ENCODE data around the gene NT5DC3. TPM values are rescaled to one million over a fixed set of nuclear protein-coding genes. Genes with fewer than 3 reads are reported as not detected.

The NT5DC3 gene
- total and polyA plus RNA-seq, 3 donors from 2014 or later, result 5.7 to 25.4 (median 16.1) TPM

DNA sequence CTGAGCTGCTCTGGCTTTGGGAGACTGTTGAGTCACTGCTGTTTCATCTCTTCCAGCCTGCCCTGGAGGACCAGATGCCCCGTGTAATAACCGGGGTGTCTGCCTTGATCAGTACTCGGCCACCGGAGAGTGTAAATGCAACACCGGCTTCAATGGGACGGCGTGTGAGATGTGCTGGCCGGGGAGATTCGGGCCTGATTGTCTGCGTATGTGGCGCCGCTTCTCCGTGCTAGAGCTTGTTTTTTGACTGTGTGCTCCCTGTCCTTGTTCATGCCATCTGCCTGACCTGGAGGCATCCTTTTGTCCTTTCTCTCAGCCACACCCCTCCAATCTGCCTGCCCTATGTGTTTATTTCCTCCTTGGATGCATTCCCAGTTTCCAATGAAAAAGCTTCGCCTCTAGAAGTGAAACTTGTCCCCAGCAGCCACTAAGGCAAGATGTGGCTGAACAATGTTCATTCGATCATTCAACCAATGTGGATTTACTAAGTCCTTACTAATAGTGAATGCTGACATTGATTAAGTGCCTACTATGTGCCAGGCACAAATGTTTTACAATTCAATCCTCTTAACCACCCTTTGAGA is 98.6 kb downstream of the NT5DC3 start:
- 70 to 74% methylated on average over 15 of the region's 15 CpGs for WGBS, 2 donors
- Histone ChIP-seq H3K4me3 (no peak overlapping the region), H3K27ac (no peak overlapping the region), H3K4me1 (no peaks in the 10 kb centered on the region), H3K9me3 (no peaks in the 10 kb centered on the region), H3K36me3 (ENCODE audit: low read depth, missing control alignments) (no peaks in the 10 kb centered on the region), H3K27me3 (no peaks in the 10 kb centered on the region)
- intact Hi-C loops (cut with DNase I; ENCODE audit: low total_unique reads), result no loop called here
- DNase-seq, result peak; percentile 16
- TF ChIP-seq POLR2A (IDR thresholded peaks at IDR 0.05) (no peak), CTCF (IDR thresholded peaks at IDR 0.05) (no peak)

- H3K36me3 ChIP-seq (ENCODE audit: low read depth, missing control alignments), result no peaks in the 10 kb centered on the region
- intact Hi-C loops (cut with DNase I; ENCODE audit: low total_unique reads), result no loop called here
- WGBS, 2 donors, result 77 to 83% methylated on average over 1 of the region's 1 CpG
- no peaks in the 10 kb centered on the region for H3K9me3 ChIP-seq
- no peak overlapping the region for H3K27ac ChIP-seq
- TF ChIP-seq CTCF (IDR thresholded peaks at IDR 0.05), result no peak
- TF ChIP-seq POLR2A (IDR thresholded peaks at IDR 0.05), result no peak
- no peak overlapping the region for H3K4me3 ChIP-seq
- H3K27me3 ChIP-seq, result no peaks in the 10 kb centered on the region
- DNase-seq, result no peak
- no peaks in the 10 kb centered on the region for H3K4me1 ChIP-seq
These were observed 103.2 kb downstream of the NT5DC3 start for GRCh38 chr12:103737881-103738280.

DNA sequence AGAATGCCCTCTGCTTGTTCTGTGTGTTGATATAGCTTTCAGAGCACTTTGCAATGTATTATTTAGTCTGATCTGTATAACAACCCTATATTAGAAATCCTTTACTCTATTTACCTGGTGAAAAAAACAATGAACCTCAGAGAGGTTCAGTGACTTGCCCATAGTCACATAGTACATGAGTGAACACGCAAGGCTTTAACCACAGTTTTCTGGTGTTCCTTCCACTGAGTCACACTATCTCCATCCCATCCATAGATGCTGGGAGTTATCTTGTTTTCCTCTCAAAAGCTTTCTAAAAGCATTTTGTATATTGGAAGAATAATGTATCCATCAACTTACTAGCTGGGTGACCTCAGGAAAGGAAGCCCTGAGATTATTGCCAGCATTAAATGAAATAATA is 104.5 kb downstream of the NT5DC3 start:
- no peaks in the 10 kb centered on the region for H3K27me3 ChIP-seq
- DNase-seq, result no peak
- H3K4me3 ChIP-seq, result no peak overlapping the region
- WGBS, 2 donors, result 93 to 100% methylated on average over 1 of the region's 1 CpG
- H3K27ac ChIP-seq, result no peak overlapping the region
- no peaks in the 10 kb centered on the region for H3K4me1 ChIP-seq
- no peaks in the 10 kb centered on the region for H3K9me3 ChIP-seq
- no peak for TF ChIP-seq CTCF (IDR thresholded peaks at IDR 0.05)
- TF ChIP-seq POLR2A (IDR thresholded peaks at IDR 0.05), result no peak
- intact Hi-C loops (cut with DNase I; ENCODE audit: low total_unique reads), result no loop called here
- no peaks in the 10 kb centered on the region for H3K36me3 ChIP-seq (ENCODE audit: low read depth, missing control alignments)

GRCh38 chr12:103735291-103735690 is 105.7 kb downstream of the NT5DC3 start:
- Histone ChIP-seq H3K36me3 (ENCODE audit: low read depth, missing control alignments) (no peaks in the 10 kb centered on the region), H3K4me1 (no peaks in the 10 kb centered on the region), H3K27me3 (no peaks in the 10 kb centered on the region), H3K27ac (no peak overlapping the region), H3K4me3 (no peak overlapping the region), H3K9me3 (no peaks in the 10 kb centered on the region)
- intact Hi-C loops (cut with DNase I; ENCODE audit: low total_unique reads), result no loop called here
- 86 to 89% methylated on average over 8 of the region's 8 CpGs for WGBS, 2 donors
- DNase-seq, result no peak
- TF ChIP-seq POLR2A (IDR thresholded peaks at IDR 0.05) (no peak), CTCF (IDR thresholded peaks at IDR 0.05) (no peak)

DNA sequence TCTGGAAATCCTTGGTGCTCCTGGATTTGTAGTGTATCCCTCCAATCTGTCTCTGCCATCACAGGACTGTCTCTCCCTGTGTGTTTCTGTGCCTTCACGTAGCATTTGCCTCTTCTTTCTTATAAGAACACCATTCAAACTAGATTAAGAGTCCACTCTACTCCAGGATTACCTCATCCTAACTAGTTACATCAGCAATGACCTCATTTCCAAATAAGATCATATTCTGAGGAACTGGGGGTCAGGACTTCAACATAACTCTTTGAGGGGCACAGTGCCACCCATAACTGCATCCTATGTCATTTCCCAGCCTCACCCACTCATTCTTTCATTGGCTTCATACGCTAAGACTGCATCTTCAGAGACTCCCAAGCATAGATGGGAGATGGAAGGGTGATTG is 106.2 kb downstream of the NT5DC3 start:
- no peak overlapping the region for H3K27ac ChIP-seq
- no peaks in the 10 kb centered on the region for H3K4me1 ChIP-seq
- no peak overlapping the region for H3K4me3 ChIP-seq
- 76 to 83% methylated on average over 2 of the region's 2 CpGs for WGBS, 2 donors
- TF ChIP-seq CTCF (IDR thresholded peaks at IDR 0.05) (no peak), POLR2A (IDR thresholded peaks at IDR 0.05) (no peak)
- no peaks in the 10 kb centered on the region for H3K36me3 ChIP-seq (ENCODE audit: low read depth, missing control alignments)
- DNase-seq, result no peak
- intact Hi-C loops (cut with DNase I; ENCODE audit: low total_unique reads), result no loop called here
- H3K9me3 ChIP-seq, result no peaks in the 10 kb centered on the region
- no peaks in the 10 kb centered on the region for H3K27me3 ChIP-seq

Measured in testis (tissue), 3 donors.